MM.1S (cell line): Measurements from ENCODE around the gene IRAK1BP1.
A peak's percentile ranks its signal among the peaks of the same experiment; 100 is the strongest.
"Not testable (repeated sequence)": the region's sequence is repeated elsewhere in the genome, so short reads cannot be mapped to it uniquely, and the experiment has no call there.

Experiments used
- DNase-seq: peaks from one replicate; pipeline ENCODE4 v3.0.0-alpha.2; 2015
- H2AFZ ChIP-seq: fragments of 300-600 bp; sonication (generic); 2 replicates; pipeline ENCODE4 v1.6.0; 2016; ENCODE audit warnings: antibody characterized with exemption, low read length
- H3F3A ChIP-seq: fragments of 300-600 bp; sonication (generic); 2 replicates; pipeline ENCODE4 v1.6.1; 2016; ENCODE audit warnings: mild to moderate bottlenecking, antibody characterized with exemption, low read length, moderate library complexity, mixed read lengths; ENCODE audit not compliant: insufficient read depth
- H3K27ac ChIP-seq: fragments of 300-600 bp; sonication (generic); 2 replicates; pipeline ENCODE4 v1.5.1; 2016; ENCODE audit warnings: mild to moderate bottlenecking, low read length
- H3K27me3 ChIP-seq: fragments of 300-600 bp; sonication (generic); replicated peaks from 2 replicates; pipeline ENCODE4 v1.6.0; 2016; ENCODE audit warnings: low read length; ENCODE audit not compliant: insufficient read depth
- H3K36me3 ChIP-seq: fragments of 300-600 bp; sonication (generic); replicated peaks from 2 replicates; pipeline ENCODE4 v1.6.1; 2016; ENCODE audit warnings: mild to moderate bottlenecking, low read length, mixed read lengths; ENCODE audit not compliant: insufficient read depth
- H3K4me1 ChIP-seq: fragments of 300-600 bp; sonication (generic); 2 replicates; pipeline ENCODE4 v1.6.1; 2016; ENCODE audit warnings: low read length, mixed read lengths
- H3K4me2 ChIP-seq: fragments of 300-600 bp; sonication (generic); 2 replicates; pipeline ENCODE4 v1.6.0; 2016; ENCODE audit warnings: low read depth, low read length
- H3K4me3 ChIP-seq: fragments of 300-600 bp; sonication (generic); 2 replicates; pipeline ENCODE4 v1.5.1; 2016; ENCODE audit warnings: low read length, mixed read lengths
- H3K79me2 ChIP-seq: fragments of 300-600 bp; sonication (generic); 2 replicates; pipeline ENCODE4 v1.6.1; 2016; ENCODE audit warnings: mixed run types, low read length, mixed read lengths
- H3K9ac ChIP-seq: fragments of 300-600 bp; sonication (generic); 2 replicates; pipeline ENCODE4 v1.6.1; 2016; ENCODE audit warnings: low read length, mixed read lengths
- H3K9me2 ChIP-seq: fragments of 300-600 bp; sonication (generic); replicated peaks from 2 replicates; pipeline ENCODE4 v1.6.1; 2016; ENCODE audit warnings: mild to moderate bottlenecking, low read length, mixed read lengths; ENCODE audit not compliant: insufficient read depth
- H3K9me3 ChIP-seq: fragments of 300-600 bp; sonication (generic); replicated peaks from 2 replicates; pipeline ENCODE4 v1.6.1; 2016; ENCODE audit warnings: mild to moderate bottlenecking, low read length, mixed read lengths; ENCODE audit not compliant: insufficient read depth
- H4K20me1 ChIP-seq: fragments of 300-600 bp; sonication (generic); 2 replicates; pipeline ENCODE4 v1.6.1; 2016; ENCODE audit warnings: mild to moderate bottlenecking, low read length, moderate library complexity, mixed read lengths; ENCODE audit not compliant: insufficient read depth
- CTCF ChIP-seq: fragments of 300-600 bp; sonication (generic); IDR thresholded peaks from 2 replicates; pipeline ENCODE4 v1.5.1; 2016; ENCODE audit warnings: antibody characterized with exemption, low read length, mixed read lengths
- EZH2 ChIP-seq: fragments of 300-600 bp; sonication (generic); optimal IDR thresholded peaks from 2 replicates; pipeline ENCODE3; 2017; ENCODE audit warnings: low read depth, mild to moderate bottlenecking, antibody characterized with exemption, low read length, mixed read lengths
- EZH2phosphoT487 ChIP-seq: fragments of 300-600 bp; sonication (generic); IDR thresholded peaks from 2 replicates; pipeline ENCODE4 v1.6.1; 2018; ENCODE audit warnings: antibody characterized with exemption, low read length

The IRAK1BP1 gene

GRCh38 chr6:78851156-78851555 lies 16.2 kb upstream of the IRAK1BP1 start:
- no peaks in the 10 kb centered on the region for H3K79me2 ChIP-seq
- H3K4me1 ChIP-seq = peaks cover 10% of the 10 kb centered on the region
- H3K27ac ChIP-seq = no peak overlapping the region
- H3K4me2 ChIP-seq = no peak overlapping the region
- H3K9me3 ChIP-seq = no peaks in the 10 kb centered on the region
- H3K36me3 ChIP-seq = no peaks in the 10 kb centered on the region
- no peak for TF ChIP-seq CTCF
- no peak for TF ChIP-seq EZH2phosphoT487
- TF ChIP-seq EZH2 = no peak
- no peaks in the 10 kb centered on the region for H3F3A ChIP-seq
- H3K9me2 ChIP-seq = no peaks in the 10 kb centered on the region
- H3K4me3 ChIP-seq = no peak overlapping the region
- H3K27me3 ChIP-seq = no peaks in the 10 kb centered on the region
- no peak overlapping the region for H3K9ac ChIP-seq
- DNase-seq = no peak
- no peak overlapping the region for H2AFZ ChIP-seq
- H4K20me1 ChIP-seq = no peaks in the 10 kb centered on the region

GRCh38 chr6:78854546-78854945 lies 12.8 kb upstream of the IRAK1BP1 start:
- no peak for TF ChIP-seq EZH2phosphoT487
- TF ChIP-seq EZH2 = no peak
- TF ChIP-seq CTCF = no peak
- Histone ChIP-seq H3K9me3 (no peaks in the 10 kb centered on the region), H4K20me1 (no peaks in the 10 kb centered on the region), H3K9me2 (no peaks in the 10 kb centered on the region), H3K79me2 (no peaks in the 10 kb centered on the region), H3K4me1 (no peaks in the 10 kb centered on the region), H3K27me3 (no peaks in the 10 kb centered on the region), H3K4me2 (no peak overlapping the region), H3K27ac (no peak overlapping the region), H3K9ac (no peak overlapping the region), H2AFZ (no peak overlapping the region), H3K4me3 (no peak overlapping the region), H3F3A (no peaks in the 10 kb centered on the region), H3K36me3 (no peaks in the 10 kb centered on the region)
- no peak for DNase-seq

- not testable (repeated sequence) for H4K20me1 ChIP-seq
Measured at GRCh38 chr6:78858339-78858938, 8.9 kb upstream of the IRAK1BP1 start.

GRCh38 chr6:78861509-78861908 lies 5.8 kb upstream of the IRAK1BP1 start:
- Histone ChIP-seq H3K27ac (no peak overlapping the region), H3K27me3 (no peaks in the 10 kb centered on the region), H3K4me3 (no peak overlapping the region), H3K4me2 (no peak overlapping the region), H3K9ac (no peak overlapping the region), H3K79me2 (no peaks in the 10 kb centered on the region), H3F3A (peaks cover 4% of the 10 kb centered on the region), H3K9me2 (no peaks in the 10 kb centered on the region), H3K4me1 (peaks cover 10% of the 10 kb centered on the region; the same call in 1 of the 2 replicates), H3K9me3 (no peaks in the 10 kb centered on the region), H4K20me1 (no peaks in the 10 kb centered on the region), H3K36me3 (no peaks in the 10 kb centered on the region), H2AFZ (no peak overlapping the region)
- DNase-seq = no peak
- TF ChIP-seq CTCF (peak; percentile 30), EZH2phosphoT487 (no peak)

More at GRCh38 chr6:78858339-78858938, 8.9 kb upstream of the IRAK1BP1 start:
- not testable (repeated sequence) for H2AFZ ChIP-seq, H3K36me3 ChIP-seq, H3K9me3 ChIP-seq, H3K9ac ChIP-seq, H3K4me3 ChIP-seq, H3F3A ChIP-seq, H3K4me2 ChIP-seq, H3K27me3 ChIP-seq, H3K79me2 ChIP-seq, H3K27ac ChIP-seq, H3K9me2 ChIP-seq, H3K4me1 ChIP-seq, DNase-seq
